CD4-positive, alpha-beta memory T cell (primary cell): ENCODE measurements around the gene HOXC9. TPM values are rescaled to one million over a fixed set of nuclear protein-coding genes. Genes with fewer than 3 reads are reported as not detected.

Source experiments
- CTCF ChIA-PET: fragments of 350-600 bp; sonication (Branson Sonifier 250); formaldehyde crosslinking; loops from one replicate; lab custom pipeline; 2021; ENCODE audit warnings: inconsistent platforms; ENCODE audit not compliant: partially characterized antibody; lab: Charles Lee
- POLR2A ChIA-PET: fragments of 350-600 bp; sonication (Branson Sonifier 250); formaldehyde crosslinking; loops from one replicate; lab custom pipeline; 2021; ENCODE audit not compliant: partially characterized antibody; lab: Charles Lee
- DNase-seq, 5 donors: peaks; one replicate each; pipeline versions ENCODE4 v3.0.0 to v3.0.0-alpha.2; 2020 to 2022; ENCODE audit warnings: mixed read lengths in 1 of 5
- H3K27ac ChIP-seq: one replicate; pipeline ENCODE4 v1.7.0; 2013; ENCODE audit warnings: low read depth, low read length
- H3K27me3 ChIP-seq: 2 replicates; pipeline ENCODE4 v1.7.0; 2013; ENCODE audit warnings: mild to moderate bottlenecking, low read length, moderate library complexity; ENCODE audit not compliant: insufficient read depth
- H3K36me3 ChIP-seq: 2 replicates; pipeline ENCODE4 v1.7.0; 2013; ENCODE audit warnings: mild to moderate bottlenecking, low read length, moderate library complexity; ENCODE audit not compliant: insufficient read depth
- H3K4me1 ChIP-seq: 2 replicates; pipeline ENCODE4 v1.7.0; 2013; ENCODE audit warnings: mild to moderate bottlenecking, low read length, moderate library complexity; ENCODE audit not compliant: insufficient read depth
- H3K4me3 ChIP-seq, 2 donors: one replicate each; pipeline ENCODE4 v1.7.0; 2013; ENCODE audit warnings: low read length in 2 of 2, mild to moderate bottlenecking in 1 of 2
- H3K9me3 ChIP-seq, 2 donors: one replicate each; pipeline ENCODE4 v1.7.0; 2013; ENCODE audit warnings: low read length in 2 of 2, control low read depth in 1 of 2; ENCODE audit not compliant: control insufficient read depth in 1 of 2
- H3K27ac Mint-ChIP-seq, 7 donors: one replicate each; pipeline ENCODE4 v1.8.0; 2020 to 2021; ENCODE audit warnings: mixed read lengths in 7 of 7, mild to moderate bottlenecking in 6 of 7, inconsistent platforms in 3 of 7, moderate library complexity in 3 of 7
- H3K27me3 Mint-ChIP-seq, 2 donors: one replicate each; pipeline ENCODE4 v1.8.0; 2020 to 2021; ENCODE audit warnings: mixed read lengths in 2 of 2
- H3K36me3 Mint-ChIP-seq, 2 donors: one replicate each; pipeline ENCODE4 v1.8.0; 2020 to 2021; ENCODE audit warnings: mixed read lengths in 2 of 2, inconsistent platforms in 1 of 2, mild to moderate bottlenecking in 1 of 2
- H3K4me1 Mint-ChIP-seq, 4 donors: one replicate each; pipeline ENCODE4 v1.8.0; 2020 to 2021; ENCODE audit warnings: mixed read lengths in 4 of 4, mild to moderate bottlenecking in 1 of 4
- H3K4me3 Mint-ChIP-seq, 8 donors: one replicate each; pipeline ENCODE4 v1.8.0; 2020 to 2021; ENCODE audit warnings: mixed read lengths in 8 of 8, mild to moderate bottlenecking in 7 of 8, moderate library complexity in 6 of 8, inconsistent platforms in 3 of 8
- H3K9me3 Mint-ChIP-seq, 8 donors: one replicate each; pipeline ENCODE4 v1.8.0; 2020 to 2021; ENCODE audit warnings: mixed read lengths in 8 of 8, mild to moderate bottlenecking in 5 of 8, inconsistent platforms in 3 of 8, moderate library complexity in 1 of 8
- intact Hi-C: fragments of 100-400 bp; cut with micrococcal nuclease; formaldehyde crosslinking; loops from one replicate; pipeline ENCODE4 v1.15.1; 2023
- polyA plus RNA-seq, 2 donors: library from polyadenylated mRNA; unstranded; fragments of 300-500 nt; fragmentation: Illumina TruSeq; gene quantifications; one replicate each; pipeline ENCODE4 v1.2.3, GENCODE V29; 2021
- total RNA-seq, 2 experiments: library from RNA; stranded (reverse); gene quantifications; one replicate each; pipeline ENCODE4 v1.2.3, GENCODE V29; 2021

HOXC9 gene
- total and polyA plus RNA-seq, 4 experiments from 2014 or later: not detected

DNA sequence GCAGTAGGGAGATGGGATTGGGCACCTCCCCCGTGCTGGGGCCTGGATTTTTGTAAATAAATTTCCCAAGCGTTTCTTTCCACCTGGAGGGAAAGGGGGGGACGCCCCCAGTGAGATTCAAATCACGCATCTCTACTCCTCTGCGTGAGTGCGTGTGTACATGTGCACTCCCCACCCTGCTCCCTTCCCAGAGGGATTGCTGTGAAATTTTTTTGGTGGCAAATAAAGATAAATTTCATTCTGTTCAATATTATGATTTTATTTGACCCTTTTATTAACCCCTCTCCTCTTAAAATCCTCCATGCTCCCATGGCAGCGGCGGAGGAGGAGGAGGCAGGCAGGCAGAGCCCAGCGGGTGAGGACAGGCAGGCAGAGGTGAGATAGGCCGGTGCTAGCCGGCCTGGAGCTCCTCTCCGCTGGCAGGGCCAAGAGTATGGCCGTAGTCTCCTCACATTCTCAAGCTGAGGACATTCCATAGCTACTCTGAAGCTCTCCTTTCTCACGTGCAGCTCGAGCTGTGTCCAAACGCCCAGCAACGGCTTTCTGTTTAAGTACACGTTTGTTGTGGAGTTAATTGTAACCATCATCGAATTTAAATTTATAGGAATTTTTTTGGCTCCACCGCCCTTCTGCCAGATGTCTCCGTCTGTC lies 23.7 kb upstream of the HOXC9 start:
- Mint-ChIP-seq H3K4me1 (peaks cover 4 to 36% (median 19%) of the 10 kb centered on the region in 4 donors), H3K27me3 (peaks cover 69 to 74% of the 10 kb centered on the region in 2 donors), H3K4me3 (no peak overlapping the region), H3K27ac (peak overlapping the region in 3 of 7 donors; percentile 2 to 75 (median 46)), H3K9me3 (peaks cover 0 to 32% (median 11%) of the 10 kb centered on the region in 8 donors), H3K36me3 (peaks cover 5 to 6% of the 10 kb centered on the region in 2 donors)
- no peak for DNase-seq
- Histone ChIP-seq H3K36me3 (no peaks in the 10 kb centered on the region), H3K27ac (no peak overlapping the region), H3K4me1 (peaks cover 30% of the 10 kb centered on the region), H3K9me3 (no peaks in the 10 kb centered on the region), H3K27me3 (peaks cover 92% of the 10 kb centered on the region), H3K4me3 (no peak overlapping the region)
- intact Hi-C loops: no loop called here
- POLR2A ChIA-PET: interaction anchor here (1.1 kb wide), 1 partner anchor 15 kb away, joined by 3 read pairs; no protein-coding TSS in a partner anchor
- CTCF ChIA-PET: no interaction called here

DNA sequence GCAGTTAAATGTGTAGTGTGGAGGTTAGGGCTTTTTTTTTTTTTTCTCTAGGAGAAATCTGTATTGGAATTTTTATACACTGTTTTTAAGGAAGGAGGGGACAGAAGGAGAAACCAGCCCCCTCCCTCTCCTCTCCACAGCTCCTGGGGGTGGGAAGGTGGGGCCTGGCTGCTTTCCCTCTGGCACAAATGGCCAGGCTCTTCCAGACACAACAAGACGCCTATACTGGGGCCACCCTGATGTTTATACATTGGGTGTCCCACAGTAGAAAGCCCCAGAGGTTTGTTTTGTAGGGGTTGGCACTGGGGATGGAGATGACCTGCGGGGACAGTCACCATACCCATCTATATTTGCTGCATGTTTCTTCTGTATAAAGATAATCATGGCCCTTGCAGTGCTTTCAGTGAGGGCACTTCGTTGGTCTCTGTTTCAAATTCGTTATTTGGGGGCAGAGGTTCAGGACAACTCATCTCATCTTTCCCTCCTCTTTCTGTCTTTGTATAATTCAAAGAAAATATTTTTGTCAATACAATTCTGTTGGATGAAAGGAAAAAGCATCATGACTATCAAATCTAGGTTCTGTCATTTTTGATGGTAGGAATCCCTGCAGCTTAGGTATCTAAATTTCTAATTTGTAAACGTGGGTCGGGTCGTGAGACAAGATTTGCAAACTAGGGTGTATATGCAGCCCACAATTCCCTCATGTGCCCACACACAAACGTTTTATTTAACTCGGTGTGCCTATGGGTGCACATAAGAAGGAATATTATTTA lies 23.0 kb upstream of the HOXC9 start:
- intact Hi-C loops: no loop called here
- ChIA-PET POLR2A (interaction anchor here (1.1 to 1.3 kb wide), 2 partner anchors 14 to 23 kb away, joined by 3 read pairs; partner anchors contain the start of gene HOXC9), CTCF (no interaction called here)
- H3K27me3 ChIP-seq: peaks cover 92% of the 10 kb centered on the region
- H3K36me3 ChIP-seq: no peaks in the 10 kb centered on the region
- H3K36me3 Mint-ChIP-seq: peaks cover 5 to 6% of the 10 kb centered on the region in 2 donors
- H3K4me3 Mint-ChIP-seq: peak overlapping the region in 1 of 8 donors; percentile 30
- H3K27ac ChIP-seq: no peak overlapping the region
- peaks cover 4 to 36% (median 19%) of the 10 kb centered on the region in 4 donors for H3K4me1 Mint-ChIP-seq
- no peak overlapping the region for H3K4me3 ChIP-seq
- no peaks in the 10 kb centered on the region for H3K9me3 ChIP-seq
- peak overlapping the region in 2 of 7 donors; percentile 42 to 46 for H3K27ac Mint-ChIP-seq
- H3K4me1 ChIP-seq: peaks cover 30% of the 10 kb centered on the region
- H3K9me3 Mint-ChIP-seq: peaks cover 0 to 32% (median 11%) of the 10 kb centered on the region in 8 donors
- DNase-seq: no peak
- peaks cover 67 to 74% of the 10 kb centered on the region in 2 donors for H3K27me3 Mint-ChIP-seq

DNA sequence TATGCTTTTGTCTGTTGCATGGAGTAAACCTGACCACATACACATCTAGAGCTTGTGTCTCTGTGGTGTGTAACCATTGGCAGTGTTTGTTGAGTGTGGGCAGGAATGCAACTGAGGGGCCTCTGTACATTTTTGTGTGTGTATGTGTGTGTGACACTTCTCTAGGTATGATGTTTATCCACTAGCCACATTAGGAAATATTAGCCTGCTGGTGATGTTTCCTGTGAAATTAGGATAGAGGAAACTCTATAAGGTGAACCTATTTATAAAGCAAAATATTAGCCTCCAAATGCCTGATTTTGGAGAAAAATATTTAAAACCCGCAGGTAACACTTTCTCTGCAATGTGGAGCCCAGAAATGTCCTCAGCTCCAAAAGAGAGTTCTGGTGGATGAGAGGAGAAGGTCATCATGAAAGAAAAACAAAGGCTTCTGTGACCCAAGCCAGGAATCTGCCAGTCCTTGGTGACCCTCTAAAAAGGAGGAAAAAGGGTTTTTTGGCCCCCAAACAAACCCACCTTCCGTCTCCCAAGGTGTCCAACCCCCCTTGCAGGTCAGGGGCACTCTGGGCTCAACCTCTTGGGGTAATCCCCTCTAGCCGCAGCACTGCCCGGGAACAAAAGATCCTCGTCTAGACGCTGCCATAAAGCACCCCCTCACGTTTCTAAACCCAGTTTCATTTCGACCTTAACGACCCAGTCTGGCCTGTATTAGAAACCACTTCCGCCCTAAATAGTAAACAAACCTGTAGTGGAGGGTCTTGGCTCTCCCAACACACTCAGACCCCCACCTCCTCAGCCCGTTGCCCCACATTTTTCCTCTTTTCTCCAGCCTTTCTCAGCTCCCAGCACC lies 22.1 kb upstream of the HOXC9 start:
- no peaks in the 10 kb centered on the region for H3K9me3 ChIP-seq
- POLR2A ChIA-PET: interaction anchor here (1.3 kb wide), 1 partner anchor 22 kb away, joined by 3 read pairs; the partner anchor contains the start of gene HOXC9
- intact Hi-C loops: no loop called here

DNA sequence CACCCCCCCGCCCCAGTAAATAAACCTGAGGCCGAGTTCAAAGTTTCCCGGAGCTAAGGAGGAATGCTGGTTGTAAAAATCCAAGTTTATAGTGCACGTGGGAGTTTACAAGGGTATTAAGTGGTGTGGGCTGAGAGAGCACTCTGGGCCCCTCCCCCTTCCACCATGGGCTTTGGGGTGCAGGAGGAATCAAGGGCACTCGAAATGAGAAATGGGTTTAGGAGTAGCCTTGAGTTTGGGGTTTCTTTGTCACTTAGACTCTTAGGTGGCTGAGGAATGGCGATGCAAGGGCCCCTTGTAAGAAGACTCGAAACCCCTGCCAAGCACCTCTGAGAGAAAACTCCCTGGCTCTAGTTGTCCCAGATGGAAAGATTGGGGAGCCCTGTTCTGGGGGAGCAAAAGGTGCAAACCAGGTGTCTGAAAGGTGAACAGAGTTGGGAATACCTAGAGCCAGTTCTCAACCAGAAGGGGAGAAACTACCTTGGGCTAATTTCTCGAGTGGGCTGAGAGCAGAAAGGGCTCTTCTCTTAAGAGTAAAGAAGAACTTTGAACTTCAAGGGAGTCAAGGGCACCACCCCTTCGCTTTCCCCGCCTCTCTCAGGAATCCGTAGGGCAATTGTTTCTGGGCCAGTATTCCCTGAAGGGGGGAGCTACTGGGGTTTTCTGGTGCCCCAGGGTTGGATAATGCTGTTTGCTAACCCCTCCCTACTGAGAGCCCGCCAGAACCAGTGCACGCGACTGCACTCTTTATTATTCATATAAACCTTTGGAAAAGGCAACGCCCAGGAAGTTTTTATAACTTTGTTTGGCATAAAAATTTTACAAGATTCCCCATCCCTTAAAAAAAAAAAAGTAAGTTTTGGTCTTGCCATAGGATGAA lies 21.2 kb upstream of the HOXC9 start:
- peaks cover 0 to 37% (median 14%) of the 10 kb centered on the region in 8 donors for H3K9me3 Mint-ChIP-seq
- peak overlapping the region in 1 of 7 donors; percentile 42 for H3K27ac Mint-ChIP-seq
- Histone ChIP-seq H3K27me3 (peaks cover 94% of the 10 kb centered on the region), H3K9me3 (no peaks in the 10 kb centered on the region), H3K4me3 (no peak overlapping the region), H3K27ac (no peak overlapping the region), H3K4me1 (peaks cover 26% of the 10 kb centered on the region), H3K36me3 (no peaks in the 10 kb centered on the region)
- no peak for DNase-seq
- H3K4me1 Mint-ChIP-seq: peaks cover 2 to 35% (median 15%) of the 10 kb centered on the region in 4 donors
- intact Hi-C loops: no loop called here
- H3K4me3 Mint-ChIP-seq: no peak overlapping the region
- ChIA-PET CTCF (no interaction called here), POLR2A (interaction anchor here (1.3 kb wide), 1 partner anchor 21 kb away, joined by 3 read pairs; the partner anchor contains the start of gene HOXC9)
- H3K36me3 Mint-ChIP-seq: peaks cover 0 to 2% of the 10 kb centered on the region in 2 donors
- peaks cover 66 to 77% of the 10 kb centered on the region in 2 donors for H3K27me3 Mint-ChIP-seq

More for the DNA sequence above, 22.1 kb upstream of the HOXC9 start:
- Histone ChIP-seq H3K27ac (no peak overlapping the region), H3K4me1 (peaks cover 30% of the 10 kb centered on the region), H3K4me3 (no peak overlapping the region), H3K27me3 (peaks cover 92% of the 10 kb centered on the region), H3K36me3 (no peaks in the 10 kb centered on the region)
- Mint-ChIP-seq H3K4me3 (no peak overlapping the region), H3K4me1 (peaks cover 4 to 36% (median 18%) of the 10 kb centered on the region in 4 donors), H3K36me3 (peaks cover 5 to 6% of the 10 kb centered on the region in 2 donors), H3K27me3 (peaks cover 64 to 75% of the 10 kb centered on the region in 2 donors), H3K9me3 (peaks cover 0 to 35% (median 13%) of the 10 kb centered on the region in 8 donors), H3K27ac (peak overlapping the region in 1 of 7 donors; percentile 42)
- DNase-seq: no peak
- CTCF ChIA-PET: no interaction called here

DNA sequence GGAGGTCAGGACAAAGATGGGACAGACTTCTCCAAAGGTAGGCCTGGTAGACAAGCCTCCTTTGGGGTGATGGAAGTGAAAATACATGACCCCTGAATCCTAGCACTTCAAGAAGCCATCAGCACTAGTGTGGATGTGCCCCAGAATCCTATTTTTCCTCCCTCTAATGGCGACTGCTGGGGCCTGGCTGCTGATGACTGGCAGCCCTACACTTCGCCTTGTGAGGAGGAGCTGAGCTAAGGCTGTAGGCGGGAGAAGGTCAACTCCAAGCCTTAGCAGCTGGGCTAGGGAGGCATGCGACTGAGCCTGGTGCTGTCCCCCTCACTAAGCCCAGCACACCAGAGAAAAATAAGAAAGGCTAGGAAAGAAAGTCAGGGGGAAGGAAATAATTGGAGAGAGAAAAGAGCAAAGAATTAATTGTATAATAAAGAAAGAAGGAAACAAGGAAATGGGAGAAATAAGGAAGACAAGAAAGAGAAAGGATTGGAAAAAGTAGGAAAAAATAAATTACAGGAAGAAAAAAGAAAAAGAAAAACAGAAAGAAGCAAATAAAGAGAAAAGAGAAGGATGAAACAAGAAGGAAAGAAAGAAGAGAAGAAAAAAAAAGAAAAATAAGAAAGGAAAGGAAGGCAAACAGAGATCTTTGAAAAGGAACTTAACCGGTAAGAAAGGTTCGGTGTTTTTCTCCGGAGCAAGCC lies 19.7 kb upstream of the HOXC9 start:
- Mint-ChIP-seq H3K27ac (peak overlapping the region in 2 of 7 donors; percentile 66 to 81), H3K9me3 (peaks cover 0 to 33% (median 12%) of the 10 kb centered on the region in 8 donors), H3K27me3 (peaks cover 69 to 80% of the 10 kb centered on the region in 2 donors), H3K36me3 (peaks cover 0 to 3% of the 10 kb centered on the region in 2 donors), H3K4me1 (peaks cover 4 to 42% (median 16%) of the 10 kb centered on the region in 4 donors), H3K4me3 (peak overlapping the region in 1 of 8 donors; percentile 17)
- no peak for DNase-seq
- Histone ChIP-seq H3K9me3 (no peaks in the 10 kb centered on the region), H3K27ac (no peak overlapping the region), H3K4me1 (peaks cover 19% of the 10 kb centered on the region), H3K4me3 (no peak overlapping the region), H3K27me3 (peaks cover 91% of the 10 kb centered on the region), H3K36me3 (no peaks in the 10 kb centered on the region)
- CTCF ChIA-PET: no interaction called here
- intact Hi-C loops: no loop called here
- POLR2A ChIA-PET: interaction anchor here (1.0 kb wide), 1 partner anchor 12 kb away, joined by 3 read pairs; no protein-coding TSS in a partner anchor
